PC-3 (cell line): ENCODE measurements around the gene SH3BP4. TPM values are rescaled to one million over a fixed set of nuclear protein-coding genes. Genes with fewer than 3 reads are reported as not detected.
A peak's percentile ranks its signal among the peaks of the same experiment; 100 is the strongest.

Experiments
- ATAC-seq: fragments of 200-7000 bp; cut with Tn5 transposase; 2 replicates; pipeline ENCODE4 v1.9.1; 2020; ENCODE audit warnings: mild to moderate bottlenecking, moderate library complexity
- BruUV-seq: library from RNA; stranded (reverse); fragments of 400-500 nt; replicated peaks from 2 replicates; lab custom pipeline; 2021; lab: Mats Ljungman, UMichigan
- CTCF ChIA-PET: fragments of 300-600 bp; sonication (Branson Sonifier 250); formaldehyde crosslinking; loops from one replicate; lab custom pipeline; 2022; ENCODE audit warnings: antibody characterized with exemption; lab: Charles Lee
- POLR2A ChIA-PET: fragments of 300-600 bp; sonication (Branson Sonifier 250); formaldehyde crosslinking; loops from one replicate; lab custom pipeline; 2022; ENCODE audit warnings: antibody characterized with exemption; ENCODE audit not compliant: unreplicated experiment; lab: Charles Lee
- DNase-seq: peaks from one replicate; pipeline ENCODE4 v3.0.0-alpha.2; 2015
- H2AFZ ChIP-seq: fragments of 300-600 bp; sonication (generic); 2 replicates; pipeline ENCODE4 v1.6.0; 2016; ENCODE audit warnings: antibody characterized with exemption, low read length
- H3F3A ChIP-seq: fragments of 300-600 bp; sonication (generic); one replicate; pipeline ENCODE4 v1.6.0; 2017; ENCODE audit warnings: antibody characterized with exemption, low read length, control low read depth, mild to moderate bottlenecking; ENCODE audit not compliant: unreplicated experiment
- H3K27ac ChIP-seq: fragments of 300-600 bp; sonication (generic); 2 replicates; pipeline ENCODE4 v1.5.1; 2016; ENCODE audit warnings: mild to moderate bottlenecking, low read length
- H3K27me3 ChIP-seq: fragments of 300-600 bp; sonication (generic); 2 replicates; pipeline ENCODE4 v1.6.1; 2016; ENCODE audit warnings: low read length, mixed read lengths
- H3K36me3 ChIP-seq: fragments of 300-600 bp; sonication (generic); 2 replicates; pipeline ENCODE4 v1.6.1; 2016; ENCODE audit warnings: low read depth, mixed run types, low read length, mixed read lengths
- H3K4me1 ChIP-seq: fragments of 300-600 bp; sonication (generic); 2 replicates; pipeline ENCODE4 v1.5.1; 2016; ENCODE audit warnings: low read length; ENCODE audit not compliant: insufficient read depth
- H3K4me2 ChIP-seq: fragments of 300-600 bp; sonication (generic); 2 replicates; pipeline ENCODE4 v1.6.0; 2016; ENCODE audit warnings: low read length
- H3K4me3 ChIP-seq: fragments of 300-600 bp; sonication (generic); 2 replicates; pipeline ENCODE4 v1.5.1; 2016; ENCODE audit warnings: mild to moderate bottlenecking, low read length, mixed read lengths
- H3K79me2 ChIP-seq: fragments of 300-600 bp; sonication (generic); 2 replicates; pipeline ENCODE4 v1.6.1; 2017; ENCODE audit warnings: low read length, mixed read lengths
- H3K9ac ChIP-seq: fragments of 300-600 bp; sonication (generic); 2 replicates; pipeline ENCODE4 v1.6.0; 2016; ENCODE audit warnings: mild to moderate bottlenecking, low read length
- H3K9me2 ChIP-seq: fragments of 300-600 bp; sonication (generic); replicated peaks from 2 replicates; pipeline ENCODE4 v1.6.1; 2016; ENCODE audit warnings: mixed run types, low read length, mixed read lengths
- H3K9me3 ChIP-seq: fragments of 300-600 bp; sonication (generic); 2 replicates; pipeline ENCODE4 v1.6.1; 2016; ENCODE audit warnings: low read length, mixed read lengths
- H4K20me1 ChIP-seq: fragments of 300-600 bp; sonication (generic); 2 replicates; pipeline ENCODE4 v1.6.1; 2016; ENCODE audit warnings: low read length, mixed read lengths
- CTCF ChIP-seq: fragments of 300-600 bp; sonication (generic); conservative IDR thresholded peaks from 2 replicates; pipeline ENCODE4 v1.5.1; 2017; ENCODE audit warnings: antibody characterized with exemption, low read depth, mild to moderate bottlenecking, low read length
- EZH2 ChIP-seq: fragments of 300-600 bp; sonication (generic); IDR thresholded peaks from one replicate; pipeline ENCODE4 v1.6.1; 2017; ENCODE audit warnings: antibody characterized with exemption, mild to moderate bottlenecking, low read length; ENCODE audit not compliant: unreplicated experiment
- EZH2phosphoT487 ChIP-seq: fragments of 300-600 bp; sonication (generic); IDR thresholded peaks from 2 replicates; pipeline ENCODE4 v1.6.1; 2018; ENCODE audit warnings: mild to moderate bottlenecking, antibody characterized with exemption, low read length, borderline replicate concordance
- intact Hi-C: fragments of 100-400 bp; cut with micrococcal nuclease; formaldehyde crosslinking; loops from 2 replicates; pipeline ENCODE4 v1.9.0; 2023
- total RNA-seq: library from RNA; depleted of rRNA; stranded (reverse); fragments of >200 nt; gene quantifications from 2 replicates; pipeline ENCODE4 v1.2.3, GENCODE V29; 2014

SH3BP4 gene
- total RNA-seq, 1 experiment from 2014 or later = 35.2 TPM

GRCh38 chr2:234945339-234945873 is 6.4 kb upstream of the SH3BP4 start:
- intact Hi-C loops = no loop called here
- CTCF ChIA-PET = no interaction called here
- no peak for DNase-seq

GRCh38 chr2:234947556-234947955 is 4.3 kb upstream of the SH3BP4 start:
- no TSS peak for BruUV-seq
- ATAC-seq (no peak), DNase-seq (no peak)
- Histone ChIP-seq H3K27ac (no peak overlapping the region), H3K9me3 (no peaks in the 10 kb centered on the region), H3F3A (no peaks in the 10 kb centered on the region), H4K20me1 (no peaks in the 10 kb centered on the region), H3K9me2 (no peaks in the 10 kb centered on the region), H3K36me3 (no peaks in the 10 kb centered on the region; the same call in 1 of the 2 replicates), H3K4me1 (peaks cover 13% of the 10 kb centered on the region), H3K4me2 (no peak overlapping the region), H3K27me3 (no peaks in the 10 kb centered on the region), H3K9ac (no peak overlapping the region), H3K79me2 (peaks cover 5% of the 10 kb centered on the region), H2AFZ (no peak overlapping the region), H3K4me3 (no peak overlapping the region)
- no peak for TF ChIP-seq CTCF
- TF ChIP-seq EZH2phosphoT487 = no peak
- TF ChIP-seq EZH2 = no peak
- CTCF ChIA-PET = no interaction called here
- POLR2A ChIA-PET = no interaction called here
- intact Hi-C loops = no loop called here

More at GRCh38 chr2:234945339-234945873, 6.4 kb upstream of the SH3BP4 start:
- Histone ChIP-seq H3K27me3 (no peaks in the 10 kb centered on the region), H3K27ac (no peak overlapping the region), H3K4me2 (no peak overlapping the region), H3K4me1 (peaks cover 10% of the 10 kb centered on the region), H3K36me3 (no peaks in the 10 kb centered on the region; the same call in 1 of the 2 replicates), H3K9ac (no peak overlapping the region), H3K79me2 (no peaks in the 10 kb centered on the region), H2AFZ (no peak overlapping the region), H3K9me3 (no peaks in the 10 kb centered on the region), H3K9me2 (no peaks in the 10 kb centered on the region), H3K4me3 (no peak overlapping the region), H4K20me1 (no peaks in the 10 kb centered on the region), H3F3A (no peaks in the 10 kb centered on the region)
- BruUV-seq = no TSS peak
- no peak for ATAC-seq
- POLR2A ChIA-PET = no interaction called here
- TF ChIP-seq CTCF (no peak), EZH2phosphoT487 (no peak), EZH2 (no peak)

DNA sequence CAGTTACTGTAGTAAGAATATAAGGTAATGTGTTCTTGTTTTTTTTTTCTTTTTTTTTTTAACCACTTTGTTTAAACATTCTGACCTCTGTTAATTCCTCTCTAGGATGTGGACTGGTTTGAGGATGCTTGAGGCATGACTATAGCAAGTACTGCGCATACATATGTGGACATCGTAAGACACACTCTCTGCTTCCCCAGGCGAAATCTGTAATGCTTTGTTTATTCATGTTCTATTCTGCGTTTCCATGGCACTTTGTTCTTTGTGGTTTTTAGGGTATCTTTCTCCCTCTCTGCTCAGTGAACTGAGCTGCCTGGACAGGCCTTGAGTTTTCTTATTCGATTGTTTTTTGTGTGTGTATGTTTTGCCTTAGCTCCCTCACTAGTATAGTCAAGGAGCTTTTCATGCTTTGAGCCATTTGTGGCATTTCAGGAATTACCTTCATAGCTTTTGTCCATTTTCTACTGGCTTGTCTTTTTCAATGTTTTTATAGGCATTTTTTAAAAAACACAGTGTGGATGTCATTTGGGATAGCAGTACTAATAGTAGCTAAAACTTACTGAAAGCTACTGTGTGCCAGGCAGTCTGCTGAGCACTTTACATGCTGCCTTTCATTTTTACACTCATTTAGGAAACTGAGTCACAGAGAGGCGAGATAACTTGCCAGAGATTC is 1.9 kb upstream of the SH3BP4 start:
- intact Hi-C loops = loop anchor here (2.0 to 10.0 kb wide), 5 partner anchors 69 to 395 kb away; no protein-coding TSS in a partner anchor
- H4K20me1 ChIP-seq = 0 out of 2 replicates have a peak, but pooled peaks cover 4% of the 10 kb centered on the region
- no peak overlapping the region for H3K4me2 ChIP-seq
- ATAC-seq = peak; percentile 16; the same call in 1 of the 2 replicates
- H2AFZ ChIP-seq = no peak overlapping the region
- no peaks in the 10 kb centered on the region for H3K27me3 ChIP-seq
- no peak overlapping the region for H3K4me3 ChIP-seq
- peaks cover 26% of the 10 kb centered on the region for H3K4me1 ChIP-seq
- CTCF ChIA-PET = no interaction called here
- no peak overlapping the region for H3K27ac ChIP-seq
- H3K36me3 ChIP-seq = no peaks in the 10 kb centered on the region
- DNase-seq = peak; percentile 66
- H3K9me3 ChIP-seq = no peaks in the 10 kb centered on the region
- TF ChIP-seq CTCF (no peak), EZH2phosphoT487 (no peak), EZH2 (no peak)
- BruUV-seq = no TSS peak
- H3K9ac ChIP-seq = no peak overlapping the region
- H3K9me2 ChIP-seq = no peaks in the 10 kb centered on the region
- peaks cover 28% of the 10 kb centered on the region for H3K79me2 ChIP-seq
- H3F3A ChIP-seq = no peaks in the 10 kb centered on the region
- POLR2A ChIA-PET = interaction anchor here (0.6 kb wide), 1 partner anchor 260 kb away, joined by 7 read pairs; no protein-coding TSS in a partner anchor
